SJCRH30 (cell line): ENCODE data around the gene HAGH. TPM values are rescaled to one million over a fixed set of nuclear protein-coding genes. Genes with fewer than 3 reads are reported as not detected.
A peak's percentile ranks its signal among the peaks of the same experiment; 100 is the strongest.

Experiments
- DNase-seq, 2 experiments: peaks; one replicate each; pipeline ENCODE4 v3.0.0-alpha.2; 2015 to 2020
- H3K27ac ChIP-seq: fragments of 250-450 bp; sonication (Bioruptor Pico); 2 replicates; pipeline ENCODE4 v1.5.1; 2020; ENCODE audit warnings: mild to moderate bottlenecking, moderate library complexity
- H3K27me3 ChIP-seq: fragments of 250-450 bp; sonication (Bioruptor Pico); 2 replicates; pipeline ENCODE4 v1.5.1; 2020; ENCODE audit warnings: mild to moderate bottlenecking, moderate library complexity
- H3K36me3 ChIP-seq: fragments of 250-450 bp; sonication (Bioruptor Pico); 2 replicates; pipeline ENCODE4 v1.5.1; 2020; ENCODE audit warnings: mild to moderate bottlenecking, moderate library complexity
- H3K4me1 ChIP-seq: fragments of 250-450 bp; sonication (Bioruptor Pico); 2 replicates; pipeline ENCODE4 v1.5.1; 2020; ENCODE audit warnings: mild to moderate bottlenecking, moderate library complexity
- H3K4me3 ChIP-seq: fragments of 250-450 bp; sonication (Bioruptor Pico); 2 replicates; pipeline ENCODE4 v1.5.1; 2020; ENCODE audit warnings: mild to moderate bottlenecking, moderate library complexity
- H3K9me3 ChIP-seq: fragments of 250-450 bp; sonication (Bioruptor Pico); replicated peaks from 2 replicates; pipeline ENCODE4 v1.5.1; 2020; ENCODE audit warnings: mild to moderate bottlenecking, moderate library complexity
- total RNA-seq: library from RNA; depleted of rRNA; stranded (reverse); fragments of >200 nt; shearing (Covaris generic); gene quantifications from 2 replicates; pipeline ENCODE4 v1.2.3, GENCODE V29; 2014

Gene HAGH
- total RNA-seq, 1 experiment from 2014 or later, result 14.6 TPM

- DNase-seq, result no peak
- Histone ChIP-seq H3K27me3 (peaks cover 6% of the 10 kb centered on the region; the same call in 1 of the 2 replicates), H3K36me3 (no peaks in the 10 kb centered on the region)
Measured at GRCh38 chr16:1851793-1852192, 25.2 kb upstream of the HAGH start.

DNA sequence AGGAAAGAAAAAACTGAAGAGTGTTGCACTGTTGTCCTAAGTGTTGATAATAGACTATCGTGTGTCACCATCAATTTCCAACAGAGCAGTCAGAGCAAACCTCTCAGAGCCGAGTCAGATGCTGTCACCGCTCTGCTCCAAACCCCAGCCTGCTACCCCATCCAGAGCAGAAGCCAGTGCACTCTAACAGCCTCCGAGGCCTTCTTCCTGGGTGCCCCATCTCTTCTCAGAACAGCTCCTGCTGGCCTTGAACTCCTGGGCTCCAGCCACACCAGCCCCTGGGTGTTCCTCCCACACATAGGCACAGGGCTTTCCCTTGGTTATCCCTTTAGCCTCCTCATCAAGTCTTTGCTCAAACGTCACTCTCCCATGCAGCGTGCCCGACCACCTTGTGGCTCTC is 24.4 kb upstream of the HAGH start:
- DNase-seq, result no peak
- Histone ChIP-seq H3K4me1 (no peaks in the 10 kb centered on the region), H3K9me3 (no peaks in the 10 kb centered on the region), H3K36me3 (no peaks in the 10 kb centered on the region), H3K27ac (no peak overlapping the region), H3K4me3 (no peak overlapping the region), H3K27me3 (peaks cover 6% of the 10 kb centered on the region; the same call in 1 of the 2 replicates)

More at GRCh38 chr16:1851793-1852192, 25.2 kb upstream of the HAGH start:
- no peak overlapping the region for H3K4me3 ChIP-seq
- H3K9me3 ChIP-seq, result no peaks in the 10 kb centered on the region
- H3K27ac ChIP-seq, result no peak overlapping the region
- H3K4me1 ChIP-seq, result no peaks in the 10 kb centered on the region

- Histone ChIP-seq H3K27ac (no peak overlapping the region), H3K4me3 (no peak overlapping the region), H3K27me3 (no peaks in the 10 kb centered on the region), H3K4me1 (no peaks in the 10 kb centered on the region), H3K9me3 (no peaks in the 10 kb centered on the region), H3K36me3 (no peaks in the 10 kb centered on the region)
- no peak for DNase-seq
Measured at GRCh38 chr16:1846416-1846815, 19.8 kb upstream of the HAGH start.

GRCh38 chr16:1845985-1846384 is 19.4 kb upstream of the HAGH start:
- Histone ChIP-seq H3K36me3 (no peaks in the 10 kb centered on the region), H3K4me1 (no peaks in the 10 kb centered on the region), H3K27me3 (no peaks in the 10 kb centered on the region), H3K4me3 (no peak overlapping the region), H3K27ac (no peak overlapping the region), H3K9me3 (no peaks in the 10 kb centered on the region)
- no peak for DNase-seq

DNA sequence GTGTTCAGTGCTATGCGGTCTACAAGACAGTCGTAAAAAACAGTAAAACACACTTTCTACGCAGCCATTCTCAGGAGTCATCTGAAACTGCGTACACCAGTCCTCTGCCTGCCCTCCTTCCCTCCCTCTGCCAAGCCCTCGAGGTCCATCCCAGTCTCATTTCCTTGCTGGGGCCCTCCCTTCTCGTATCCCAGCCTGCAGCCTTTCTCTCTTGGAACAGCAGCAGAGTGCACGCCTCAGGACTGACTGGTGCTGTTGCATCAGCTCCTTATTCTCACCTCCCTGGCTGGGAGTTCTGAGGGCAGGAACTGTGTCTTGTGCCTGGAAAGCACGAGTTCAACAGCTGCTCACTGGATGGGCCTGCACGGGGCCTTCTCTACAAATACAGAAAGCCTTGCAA is 12.9 kb upstream of the HAGH start:
- H3K9me3 ChIP-seq, result no peaks in the 10 kb centered on the region
- no peak overlapping the region for H3K4me3 ChIP-seq
- no peaks in the 10 kb centered on the region for H3K36me3 ChIP-seq
- H3K4me1 ChIP-seq, result no peaks in the 10 kb centered on the region
- no peak overlapping the region for H3K27ac ChIP-seq
- H3K27me3 ChIP-seq, result no peaks in the 10 kb centered on the region
- DNase-seq, result peak; percentile 9 to 14

DNA sequence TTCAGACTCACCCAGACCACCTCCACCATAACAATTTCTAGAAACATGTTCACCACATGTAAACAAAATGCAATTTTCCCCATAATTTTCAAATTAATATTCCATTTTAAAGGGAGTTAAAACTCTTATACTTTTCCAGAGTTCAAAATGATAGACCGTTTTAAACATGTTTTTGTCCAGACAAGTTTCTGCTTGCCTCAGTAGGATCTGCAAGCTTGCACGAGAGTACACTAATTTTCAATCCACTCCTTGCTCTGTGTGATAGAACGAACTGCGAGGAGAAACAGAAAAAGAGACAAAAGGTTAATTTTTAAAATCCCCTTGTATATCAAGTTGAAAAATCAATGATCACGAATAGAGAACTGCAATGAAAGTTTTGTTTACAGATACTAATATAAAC is 7.5 kb upstream of the HAGH start:
- Histone ChIP-seq H3K36me3 (peaks cover 4% of the 10 kb centered on the region; the same call in 1 of the 2 replicates), H3K4me1 (peaks cover 9% of the 10 kb centered on the region), H3K27ac (no peak overlapping the region), H3K4me3 (no peak overlapping the region), H3K9me3 (no peaks in the 10 kb centered on the region), H3K27me3 (no peaks in the 10 kb centered on the region)
- DNase-seq, result no peak

DNA sequence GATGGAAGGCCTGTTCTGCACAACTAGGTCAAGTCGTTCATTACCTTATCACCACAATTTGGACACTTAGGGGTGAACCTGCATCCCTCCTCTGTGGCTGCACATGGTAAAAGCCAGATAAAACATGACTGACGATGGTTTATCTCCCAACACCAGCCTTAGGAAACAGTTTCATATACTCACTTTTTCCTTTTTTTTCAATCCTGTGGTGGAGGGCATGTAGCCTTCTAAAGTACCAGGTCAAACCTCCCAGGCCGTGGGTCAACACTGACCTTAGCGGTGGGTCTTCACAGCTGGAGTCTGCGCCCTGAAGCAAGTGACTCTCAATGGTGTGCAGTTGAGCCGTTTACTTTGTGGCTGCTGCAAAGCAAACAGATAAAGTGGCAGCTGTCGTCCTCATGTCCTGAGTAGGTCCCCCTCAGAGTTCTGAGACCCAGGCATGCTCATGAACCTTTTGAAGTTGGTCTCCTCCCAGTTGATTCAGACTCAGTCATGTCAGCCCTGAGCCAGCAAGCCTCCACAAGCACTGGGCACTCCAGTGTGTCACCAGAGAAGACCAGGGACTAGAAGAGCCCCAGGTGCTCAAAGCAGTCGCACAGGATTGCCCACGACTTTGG is 6.3 kb upstream of the HAGH start:
- H3K4me3 ChIP-seq, result no peak overlapping the region
- H3K4me1 ChIP-seq, result peaks cover 11% of the 10 kb centered on the region
- peaks cover 4% of the 10 kb centered on the region; the same call in 1 of the 2 replicates for H3K36me3 ChIP-seq
- H3K9me3 ChIP-seq, result no peaks in the 10 kb centered on the region
- no peak overlapping the region for H3K27ac ChIP-seq
- peak; percentile 68 for DNase-seq
- no peaks in the 10 kb centered on the region for H3K27me3 ChIP-seq

DNA sequence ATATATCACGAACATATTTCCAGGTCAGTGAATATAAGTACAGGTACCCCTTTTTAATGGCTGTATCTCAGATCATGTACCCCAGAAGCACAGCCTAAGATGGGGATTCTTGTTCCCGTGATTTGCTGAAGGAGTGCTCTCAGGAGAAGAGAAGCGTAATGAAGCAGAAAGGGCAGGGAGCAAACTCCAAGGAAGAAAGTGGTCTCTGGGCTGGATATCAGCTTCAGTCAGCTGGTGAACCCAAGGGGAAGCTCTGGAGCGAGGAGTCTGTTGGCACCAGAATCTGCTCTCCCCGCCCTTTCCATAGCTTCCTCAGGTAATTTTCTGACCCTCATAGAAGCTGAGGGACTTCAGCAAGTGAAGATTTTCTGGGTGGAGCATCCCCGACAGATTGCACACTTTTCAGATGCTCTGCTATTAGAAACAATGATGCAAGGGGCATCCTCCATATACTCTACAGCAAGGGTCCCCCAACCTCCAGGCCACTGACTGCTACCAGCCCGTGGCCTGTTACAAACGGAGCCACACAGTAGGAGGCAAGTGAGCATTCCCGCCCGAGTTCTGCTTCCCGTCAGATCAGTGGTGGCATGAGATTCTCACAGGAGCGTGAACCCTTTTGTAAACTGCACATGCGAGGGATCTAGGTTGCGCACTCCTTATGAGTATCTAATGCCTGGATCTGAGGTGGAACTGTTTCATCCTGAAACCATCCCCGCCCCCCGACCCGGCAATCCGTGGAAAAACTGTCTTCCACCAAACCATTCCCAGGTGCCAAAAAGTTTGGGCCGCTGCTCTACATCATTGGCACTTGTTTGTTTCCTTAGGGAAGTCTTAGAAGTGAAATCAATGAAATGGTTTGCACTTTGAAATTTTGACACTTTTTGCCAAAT is 4.8 kb upstream of the HAGH start:
- Histone ChIP-seq H3K27ac (no peak overlapping the region), H3K9me3 (no peaks in the 10 kb centered on the region)

GRCh38 chr16:1830213-1830612 is 3.6 kb upstream of the HAGH start:
- Histone ChIP-seq H3K36me3 (peaks cover 4% of the 10 kb centered on the region; the same call in 1 of the 2 replicates), H3K9me3 (no peaks in the 10 kb centered on the region), H3K4me1 (peaks cover 11% of the 10 kb centered on the region), H3K27ac (no peak overlapping the region), H3K27me3 (no peaks in the 10 kb centered on the region), H3K4me3 (no peak overlapping the region)
- no peak for DNase-seq

More for the DNA sequence above, 4.8 kb upstream of the HAGH start:
- Histone ChIP-seq H3K4me3 (no peak overlapping the region), H3K27me3 (no peaks in the 10 kb centered on the region), H3K4me1 (peaks cover 11% of the 10 kb centered on the region), H3K36me3 (peaks cover 4% of the 10 kb centered on the region; the same call in 1 of the 2 replicates)
- no peak for DNase-seq

GRCh38 chr16:1828645-1829410 is 2.2 kb upstream of the HAGH start:
- no peak overlapping the region for H3K4me3 ChIP-seq
- peaks cover 11% of the 10 kb centered on the region for H3K4me1 ChIP-seq
- no peak overlapping the region for H3K27ac ChIP-seq
- peaks cover 4% of the 10 kb centered on the region; the same call in 1 of the 2 replicates for H3K36me3 ChIP-seq
- H3K27me3 ChIP-seq, result no peaks in the 10 kb centered on the region
- H3K9me3 ChIP-seq, result no peaks in the 10 kb centered on the region
- no peak for DNase-seq

DNA sequence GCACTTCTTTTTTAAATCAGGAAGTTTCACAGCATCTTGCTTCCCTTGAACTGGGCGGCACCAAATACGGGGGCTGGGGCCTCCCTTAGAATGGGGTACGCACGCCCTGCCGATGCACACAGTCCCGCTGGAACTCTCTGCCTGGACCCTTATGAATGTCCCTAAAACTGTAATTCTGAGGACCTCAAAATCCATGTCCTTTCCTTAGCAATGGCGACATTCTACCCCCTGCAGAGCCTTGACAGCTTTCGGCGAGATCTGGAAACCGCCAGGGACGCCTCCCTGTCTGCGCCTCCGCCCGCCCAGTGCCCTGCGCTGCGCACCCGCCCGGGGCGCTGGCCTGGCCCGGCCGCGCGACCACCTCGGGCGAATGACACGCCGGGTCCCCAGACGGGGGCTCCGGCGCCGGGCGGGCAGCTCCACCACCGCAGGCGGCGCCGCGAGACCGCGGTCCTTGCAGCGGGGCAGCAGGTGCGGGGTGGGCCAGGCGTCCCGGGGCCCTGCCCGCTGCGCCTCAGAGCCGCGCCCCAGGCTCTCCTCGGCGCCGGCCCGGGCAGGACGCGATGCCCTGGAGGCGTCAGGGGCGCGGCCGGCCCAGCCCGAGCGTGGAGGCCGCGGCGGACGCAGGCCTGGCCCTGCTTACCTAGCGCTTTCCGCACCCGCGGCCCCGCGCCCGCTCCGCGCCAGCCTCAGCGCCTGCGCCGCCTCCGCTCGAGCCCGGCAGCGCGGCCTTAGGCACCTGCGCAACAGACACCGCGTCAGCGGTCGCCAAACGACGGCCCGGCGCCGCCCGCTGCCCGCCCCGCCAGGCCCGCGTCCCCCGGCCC is 548 bp downstream of the HAGH start:
- no peaks in the 10 kb centered on the region for H3K9me3 ChIP-seq
- H3K4me1 ChIP-seq, result peaks cover 2% of the 10 kb centered on the region; the same call in 1 of the 2 replicates
- DNase-seq, result peak; percentile 31 to 48
- H3K4me3 ChIP-seq, result peak overlapping the region; percentile 84
- H3K27ac ChIP-seq, result no peak overlapping the region
- H3K27me3 ChIP-seq, result no peaks in the 10 kb centered on the region
- peaks cover 4% of the 10 kb centered on the region; the same call in 1 of the 2 replicates for H3K36me3 ChIP-seq

GRCh38 chr16:1825381-1825863 is 1.2 kb downstream of the HAGH start:
- no peaks in the 10 kb centered on the region for H3K9me3 ChIP-seq
- H3K27me3 ChIP-seq, result no peaks in the 10 kb centered on the region
- H3K27ac ChIP-seq, result no peak overlapping the region
- H3K4me1 ChIP-seq, result peaks cover 2% of the 10 kb centered on the region; the same call in 1 of the 2 replicates
- H3K4me3 ChIP-seq, result peak overlapping the region; percentile 84
- no peak for DNase-seq
- H3K36me3 ChIP-seq, result peaks cover 4% of the 10 kb centered on the region; the same call in 1 of the 2 replicates

GRCh38 chr16:1823821-1824220 is 2.8 kb downstream of the HAGH start:
- no peak overlapping the region for H3K4me3 ChIP-seq
- H3K36me3 ChIP-seq, result no peaks in the 10 kb centered on the region
- H3K4me1 ChIP-seq, result peaks cover 2% of the 10 kb centered on the region; the same call in 1 of the 2 replicates
- DNase-seq, result peak; percentile 28 to 37
- H3K27ac ChIP-seq, result no peak overlapping the region
- no peaks in the 10 kb centered on the region for H3K9me3 ChIP-seq
- no peaks in the 10 kb centered on the region for H3K27me3 ChIP-seq

DNA sequence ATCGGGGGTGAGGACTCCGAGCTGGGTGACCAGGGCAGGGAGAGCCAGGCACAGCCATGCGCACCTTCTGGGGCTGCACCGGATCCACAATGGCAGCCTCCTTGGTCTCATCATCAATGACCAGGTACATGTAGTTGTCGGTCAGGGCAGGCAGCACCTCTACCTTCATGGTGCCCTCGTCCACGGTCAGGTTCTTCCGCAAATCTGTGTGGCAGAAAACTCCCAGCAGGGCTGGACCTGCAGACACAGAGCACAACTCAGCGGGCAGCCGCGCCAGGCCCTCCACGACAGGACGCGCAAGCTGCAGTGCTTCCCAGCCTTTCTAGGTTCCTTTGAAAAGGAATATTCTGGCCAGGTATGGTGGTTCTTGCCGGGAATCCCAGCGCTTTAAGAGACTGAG is 3.8 kb downstream of the HAGH start:
- H3K27me3 ChIP-seq, result no peaks in the 10 kb centered on the region
- DNase-seq, result no peak

More for the DNA sequence above, 3.8 kb downstream of the HAGH start:
- Histone ChIP-seq H3K27ac (no peak overlapping the region), H3K4me1 (no peaks in the 10 kb centered on the region), H3K9me3 (no peaks in the 10 kb centered on the region), H3K36me3 (no peaks in the 10 kb centered on the region), H3K4me3 (no peak overlapping the region)
